CD4-positive, CD25-positive, alpha-beta regulatory T cell (primary cell): ENCODE data around the gene MLN. TPM values are rescaled to one million over a fixed set of nuclear protein-coding genes. Genes with fewer than 3 reads are reported as not detected.

ENCODE experiments used
- ATAC-seq, 2 donors: fragments of 150-1000 bp; cut with Tn5 transposase; one replicate each; pipeline ENCODE4 v1.10.0; 2021; ENCODE audit warnings: low read depth in 2 of 2, moderate number of reproducible peaks in 2 of 2, moderate library complexity in 1 of 2
- DNase-seq, 3 donors: peaks; one replicate each; pipeline versions ENCODE4 v3.0.0 to v3.0.0-alpha.2; 2012 to 2022; ENCODE audit warnings: mixed read lengths in 1 of 3
- H3K27ac ChIP-seq: one replicate; pipeline ENCODE4 v1.7.0; 2013; ENCODE audit warnings: mild to moderate bottlenecking, low read length; ENCODE audit not compliant: insufficient read depth, poor library complexity, severe bottlenecking
- H3K27me3 ChIP-seq: one replicate; pipeline ENCODE4 v1.7.0; 2013; ENCODE audit warnings: low read length; ENCODE audit not compliant: control insufficient read depth, insufficient read depth
- H3K36me3 ChIP-seq: one replicate; pipeline ENCODE4 v1.7.0; 2013; ENCODE audit warnings: mild to moderate bottlenecking, low read length, moderate library complexity; ENCODE audit not compliant: control insufficient read depth, insufficient read depth
- H3K4me1 ChIP-seq: 2 replicates; pipeline ENCODE4 v1.7.0; 2013; ENCODE audit warnings: mild to moderate bottlenecking, low read length; ENCODE audit not compliant: insufficient read depth, control insufficient read depth, poor library complexity, severe bottlenecking
- H3K4me3 ChIP-seq: one replicate; pipeline ENCODE4 v1.7.0; 2013; ENCODE audit warnings: low read depth, mild to moderate bottlenecking, low read length, moderate library complexity
- H3K9me3 ChIP-seq, 2 experiments: 1 replicate in 1 of 2; 2 replicates in 1 of 2; pipeline ENCODE4 v1.7.0; 2013; ENCODE audit warnings: low read length in 2 of 2, mild to moderate bottlenecking in 1 of 2, moderate library complexity in 1 of 2; ENCODE audit not compliant: control insufficient read depth in 2 of 2
- H3K27ac Mint-ChIP-seq, 3 donors: one replicate each; pipeline ENCODE4 v1.8.0; 2020 to 2022; ENCODE audit warnings: mild to moderate bottlenecking in 3 of 3, mixed read lengths in 3 of 3, moderate library complexity in 2 of 3
- H3K27me3 Mint-ChIP-seq: one replicate; pipeline ENCODE4 v1.8.0; 2022; ENCODE audit warnings: mild to moderate bottlenecking, mixed read lengths
- H3K36me3 Mint-ChIP-seq: one replicate; pipeline ENCODE4 v1.8.0; 2020; ENCODE audit warnings: mixed read lengths
- H3K4me1 Mint-ChIP-seq, 4 donors: one replicate each; pipeline ENCODE4 v1.8.0; 2020 to 2022; ENCODE audit warnings: mixed read lengths in 4 of 4, mild to moderate bottlenecking in 1 of 4
- H3K4me3 Mint-ChIP-seq, 4 donors: one replicate each; pipeline ENCODE4 v1.8.0; 2020 to 2022; ENCODE audit warnings: mild to moderate bottlenecking in 4 of 4, mixed read lengths in 4 of 4, moderate library complexity in 3 of 4
- H3K9me3 Mint-ChIP-seq, 7 donors: one replicate each; pipeline ENCODE4 v1.8.0; 2020 to 2022; ENCODE audit warnings: mixed read lengths in 7 of 7, mild to moderate bottlenecking in 3 of 7, moderate library complexity in 2 of 7
- polyA plus RNA-seq, 4 donors: library from polyadenylated mRNA; unstranded; fragments of 300-500 nt; fragmentation: Illumina TruSeq; gene quantifications; one replicate each; pipeline ENCODE4 v1.2.3, GENCODE V29; 2021
- total RNA-seq: library from RNA; stranded (reverse); gene quantifications from one replicate; pipeline ENCODE4 v1.2.3, GENCODE V29; 2022

The MLN gene
- total and polyA plus RNA-seq, 5 donors from 2014 or later: not detected

DNA sequence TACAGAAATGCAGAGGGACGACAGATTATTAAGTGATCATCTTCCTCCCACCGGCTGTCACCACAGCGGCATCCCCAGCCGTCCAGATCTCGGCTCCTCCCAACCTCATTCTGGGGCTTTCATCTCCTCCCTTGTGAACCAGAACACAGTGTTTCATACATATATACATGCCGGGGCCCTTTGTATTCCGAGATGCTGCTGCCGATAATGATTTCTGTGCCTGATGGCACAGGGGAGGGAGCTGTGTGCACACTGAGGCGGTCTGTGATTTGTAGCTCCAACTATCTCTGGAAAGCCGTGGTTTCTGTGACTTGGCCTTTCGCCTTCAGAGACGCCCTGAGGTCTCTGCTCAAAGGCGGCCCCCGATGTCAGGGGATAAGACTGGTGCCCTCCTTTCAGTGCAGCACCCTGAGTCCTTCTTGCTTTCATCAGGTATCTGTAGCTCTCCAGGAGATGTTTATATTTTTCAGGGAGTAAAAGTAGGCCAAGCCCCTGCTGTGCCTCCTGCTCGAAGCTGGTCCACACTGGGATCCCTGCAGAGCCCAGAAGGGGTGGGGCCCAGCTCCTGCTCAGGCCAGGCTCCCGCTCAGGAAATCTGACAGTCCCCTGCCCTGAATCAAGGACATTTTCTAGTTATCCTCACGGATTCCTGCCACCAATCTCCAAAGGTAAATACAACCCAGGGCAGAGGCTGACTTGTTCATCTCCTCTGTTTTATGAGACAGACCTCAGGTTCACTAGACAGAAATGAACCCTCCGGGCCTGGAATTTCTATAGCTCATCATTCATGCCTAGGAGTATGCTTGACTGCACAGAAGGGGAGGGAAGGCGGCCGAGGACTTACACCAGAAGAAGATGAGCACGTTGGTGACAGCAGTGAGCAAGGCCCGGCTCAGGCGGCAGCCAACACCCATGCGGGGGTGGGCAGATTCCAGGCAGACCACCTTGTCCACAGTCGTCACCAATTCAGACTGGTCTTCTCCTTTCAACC, 26.1 kb downstream of the MLN start:
- no peak overlapping the region for H3K4me3 Mint-ChIP-seq
- H3K4me1 Mint-ChIP-seq: peaks cover 5 to 9% (median 6%) of the 10 kb centered on the region in 4 donors
- H3K36me3 Mint-ChIP-seq: peaks cover 50% of the 10 kb centered on the region
- no peaks in the 10 kb centered on the region for H3K27me3 Mint-ChIP-seq
- Histone ChIP-seq H3K4me3 (no peak overlapping the region), H3K27ac (no peak overlapping the region), H3K27me3 (no peaks in the 10 kb centered on the region), H3K9me3 (no peaks in the 10 kb centered on the region), H3K36me3 (peaks cover 87% of the 10 kb centered on the region), H3K4me1 (no peaks in the 10 kb centered on the region)
- ATAC-seq (no peak), DNase-seq (no peak)
- no peak overlapping the region for H3K27ac Mint-ChIP-seq
- H3K9me3 Mint-ChIP-seq: peaks cover 0 to 1% (median 0%) of the 10 kb centered on the region in 7 donors

DNA sequence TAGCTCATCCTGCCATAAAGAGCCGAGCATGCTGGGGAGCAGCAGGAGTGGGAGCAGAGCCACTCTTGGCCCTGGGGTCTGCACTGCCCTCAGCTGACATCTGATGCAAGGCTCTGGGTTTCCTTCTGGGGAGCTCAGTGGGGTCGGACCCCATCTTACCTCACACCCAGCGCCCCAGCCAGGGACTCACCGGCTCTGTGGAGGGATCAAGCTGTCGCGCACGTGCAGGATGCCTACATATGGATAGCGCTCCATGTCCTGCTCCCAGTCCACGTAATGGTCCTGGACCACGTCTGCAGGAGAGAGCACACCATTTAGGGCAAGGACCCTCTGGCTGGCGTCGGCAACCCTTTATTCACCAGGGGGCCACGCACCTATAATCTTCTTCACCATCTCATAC, 27.0 kb downstream of the MLN start:
- DNase-seq (no peak), ATAC-seq (no peak)
- H3K9me3 Mint-ChIP-seq: no peaks in the 10 kb centered on the region
- H3K27ac Mint-ChIP-seq: no peak overlapping the region
- H3K36me3 Mint-ChIP-seq: peaks cover 48% of the 10 kb centered on the region
- H3K4me3 ChIP-seq: no peak overlapping the region
- H3K27me3 ChIP-seq: no peaks in the 10 kb centered on the region
- no peak overlapping the region for H3K27ac ChIP-seq
- H3K9me3 ChIP-seq: no peaks in the 10 kb centered on the region
- H3K4me1 ChIP-seq: peaks cover 3% of the 10 kb centered on the region
- peaks cover 85% of the 10 kb centered on the region for H3K36me3 ChIP-seq
- peaks cover 5 to 17% (median 8%) of the 10 kb centered on the region in 4 donors for H3K4me1 Mint-ChIP-seq
- no peaks in the 10 kb centered on the region for H3K27me3 Mint-ChIP-seq
- H3K4me3 Mint-ChIP-seq: no peak overlapping the region

DNA sequence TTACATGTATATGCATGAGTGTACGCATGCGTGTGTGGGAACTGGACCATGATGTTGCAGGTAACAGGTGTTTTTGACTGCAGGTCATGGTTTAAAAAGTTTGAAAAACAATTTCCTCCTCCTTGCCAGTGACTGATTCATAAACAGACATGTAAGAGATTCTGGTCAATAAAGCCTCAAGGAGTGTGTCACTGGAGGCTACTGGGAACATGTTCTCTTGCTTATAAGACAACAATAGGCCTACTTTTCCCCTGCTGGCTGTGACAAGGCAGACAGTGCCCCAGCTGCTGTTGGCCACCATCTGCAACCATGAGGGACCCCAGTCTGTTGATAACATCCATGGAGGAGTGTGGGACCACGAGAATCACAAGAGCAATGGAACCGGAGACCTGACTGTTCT, 27.6 kb downstream of the MLN start:
- H3K4me3 Mint-ChIP-seq: no peak overlapping the region
- ATAC-seq (no peak), DNase-seq (no peak)
- H3K36me3 ChIP-seq: peaks cover 79% of the 10 kb centered on the region
- no peak overlapping the region for H3K4me3 ChIP-seq
- no peak overlapping the region for H3K27ac Mint-ChIP-seq
- H3K9me3 ChIP-seq: no peaks in the 10 kb centered on the region
- peaks cover 9% of the 10 kb centered on the region for H3K4me1 ChIP-seq
- H3K27me3 ChIP-seq: no peaks in the 10 kb centered on the region
- no peaks in the 10 kb centered on the region for H3K27me3 Mint-ChIP-seq
- H3K27ac ChIP-seq: no peak overlapping the region
- peaks cover 5 to 22% (median 10%) of the 10 kb centered on the region in 4 donors for H3K4me1 Mint-ChIP-seq
- H3K9me3 Mint-ChIP-seq: no peaks in the 10 kb centered on the region
- H3K36me3 Mint-ChIP-seq: peaks cover 48% of the 10 kb centered on the region

DNA sequence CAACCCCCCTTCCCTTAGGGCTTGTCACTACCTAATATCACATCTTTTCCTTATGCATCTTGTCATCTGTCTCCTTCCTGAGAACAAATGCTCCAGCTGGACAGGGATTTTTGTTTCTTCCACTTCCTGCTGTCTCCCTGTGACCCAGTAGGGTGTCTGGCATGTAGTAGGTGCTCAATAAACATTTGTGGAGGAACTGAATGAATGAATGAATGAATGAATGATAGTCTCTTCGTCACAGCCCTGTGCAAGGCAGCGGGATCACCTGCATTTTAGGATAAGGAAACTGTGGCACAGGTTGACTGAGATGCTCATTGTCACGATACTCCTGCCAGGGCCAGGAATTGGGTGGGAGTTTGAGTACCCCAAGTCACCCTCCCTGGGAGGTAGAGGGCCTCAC, 29.0 kb downstream of the MLN start:
- H3K4me1 ChIP-seq: peaks cover 10% of the 10 kb centered on the region
- Mint-ChIP-seq H3K27me3 (no peaks in the 10 kb centered on the region), H3K9me3 (no peaks in the 10 kb centered on the region), H3K27ac (no peak overlapping the region), H3K4me1 (peaks cover 0 to 21% (median 11%) of the 10 kb centered on the region in 4 donors), H3K36me3 (peaks cover 42% of the 10 kb centered on the region), H3K4me3 (no peak overlapping the region)
- H3K27me3 ChIP-seq: no peaks in the 10 kb centered on the region
- no peaks in the 10 kb centered on the region for H3K9me3 ChIP-seq
- no peak overlapping the region for H3K4me3 ChIP-seq
- H3K27ac ChIP-seq: no peak overlapping the region
- ATAC-seq: no peak
- DNase-seq: no peak
- peaks cover 65% of the 10 kb centered on the region for H3K36me3 ChIP-seq

DNA sequence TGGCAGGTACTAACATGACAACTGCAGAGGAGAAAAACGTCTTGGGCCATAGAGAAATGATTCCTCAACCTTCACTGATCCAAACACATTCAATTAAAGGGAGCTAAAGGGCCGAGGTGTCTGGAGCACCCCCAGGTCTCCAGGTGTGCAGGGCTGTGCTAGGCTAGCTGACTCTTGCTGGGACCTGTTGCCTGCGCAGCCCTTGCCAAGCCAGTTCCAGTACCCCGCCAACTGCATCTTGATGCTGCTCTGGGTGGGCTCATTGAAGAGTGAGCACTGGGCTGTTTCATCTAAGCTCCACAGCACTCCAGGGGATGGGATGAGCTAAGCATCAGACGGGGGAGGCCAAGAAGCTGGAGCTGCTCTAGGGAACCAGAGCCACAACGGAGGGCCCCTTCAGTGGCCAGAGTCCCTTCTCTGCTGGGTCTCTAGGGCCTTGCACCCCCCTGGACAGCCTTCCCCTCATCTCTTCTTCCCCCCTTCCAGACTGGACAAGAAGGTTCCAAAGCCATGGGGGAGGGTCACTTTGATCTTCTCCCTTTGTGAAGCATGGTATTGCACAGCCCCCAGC, 30.8 kb downstream of the MLN start:
- ATAC-seq: no peak
- no peak overlapping the region for H3K27ac Mint-ChIP-seq
- H3K27me3 ChIP-seq: no peaks in the 10 kb centered on the region

DNA sequence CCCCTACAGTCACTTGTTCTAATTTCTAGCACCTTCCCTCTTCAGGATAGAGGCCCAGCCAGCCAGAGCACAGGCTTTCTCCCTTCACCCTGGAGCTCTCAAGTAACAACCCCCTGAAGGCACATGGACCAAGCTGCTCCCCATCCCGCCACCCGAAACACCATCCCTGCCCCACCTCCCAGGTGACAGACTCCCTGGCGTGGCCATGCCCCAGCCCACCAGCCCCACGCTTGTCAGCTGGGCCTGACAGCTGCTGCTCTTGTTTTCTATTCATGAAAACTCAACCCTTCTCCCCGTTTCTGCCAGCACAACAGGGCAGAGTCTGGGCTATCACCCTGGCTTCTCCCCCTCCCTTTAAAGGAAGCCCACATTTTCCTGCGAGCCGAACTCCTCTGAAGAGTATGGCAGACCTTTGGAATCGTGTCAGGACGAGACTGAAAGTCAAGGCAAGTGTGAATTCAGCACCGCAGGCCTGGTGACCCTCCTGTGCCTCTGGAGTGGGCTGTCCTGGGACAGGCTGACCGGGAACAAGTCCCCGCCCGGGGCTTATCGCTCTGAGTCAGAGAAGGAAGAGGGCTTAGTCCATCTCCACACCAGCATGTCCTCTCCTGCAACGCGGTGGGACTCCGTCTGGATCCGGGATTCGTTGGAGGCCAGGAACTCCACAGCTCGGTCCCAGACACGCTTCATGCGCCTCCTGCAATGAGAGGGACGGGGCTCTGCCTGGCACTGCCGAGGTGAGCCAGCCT, 31.5 kb downstream of the MLN start:
- peaks cover 40% of the 10 kb centered on the region for H3K36me3 ChIP-seq
- no peak for ATAC-seq

More for the DNA sequence above, 30.8 kb downstream of the MLN start:
- H3K9me3 Mint-ChIP-seq: no peaks in the 10 kb centered on the region
- H3K4me1 Mint-ChIP-seq: peaks cover 0 to 22% (median 13%) of the 10 kb centered on the region in 4 donors
- peaks cover 34% of the 10 kb centered on the region for H3K36me3 Mint-ChIP-seq
- Histone ChIP-seq H3K27ac (no peak overlapping the region), H3K36me3 (peaks cover 47% of the 10 kb centered on the region), H3K4me3 (no peak overlapping the region), H3K4me1 (peaks cover 10% of the 10 kb centered on the region), H3K9me3 (no peaks in the 10 kb centered on the region)
- no peaks in the 10 kb centered on the region for H3K27me3 Mint-ChIP-seq
- no peak overlapping the region for H3K4me3 Mint-ChIP-seq
- no peak for DNase-seq

DNA sequence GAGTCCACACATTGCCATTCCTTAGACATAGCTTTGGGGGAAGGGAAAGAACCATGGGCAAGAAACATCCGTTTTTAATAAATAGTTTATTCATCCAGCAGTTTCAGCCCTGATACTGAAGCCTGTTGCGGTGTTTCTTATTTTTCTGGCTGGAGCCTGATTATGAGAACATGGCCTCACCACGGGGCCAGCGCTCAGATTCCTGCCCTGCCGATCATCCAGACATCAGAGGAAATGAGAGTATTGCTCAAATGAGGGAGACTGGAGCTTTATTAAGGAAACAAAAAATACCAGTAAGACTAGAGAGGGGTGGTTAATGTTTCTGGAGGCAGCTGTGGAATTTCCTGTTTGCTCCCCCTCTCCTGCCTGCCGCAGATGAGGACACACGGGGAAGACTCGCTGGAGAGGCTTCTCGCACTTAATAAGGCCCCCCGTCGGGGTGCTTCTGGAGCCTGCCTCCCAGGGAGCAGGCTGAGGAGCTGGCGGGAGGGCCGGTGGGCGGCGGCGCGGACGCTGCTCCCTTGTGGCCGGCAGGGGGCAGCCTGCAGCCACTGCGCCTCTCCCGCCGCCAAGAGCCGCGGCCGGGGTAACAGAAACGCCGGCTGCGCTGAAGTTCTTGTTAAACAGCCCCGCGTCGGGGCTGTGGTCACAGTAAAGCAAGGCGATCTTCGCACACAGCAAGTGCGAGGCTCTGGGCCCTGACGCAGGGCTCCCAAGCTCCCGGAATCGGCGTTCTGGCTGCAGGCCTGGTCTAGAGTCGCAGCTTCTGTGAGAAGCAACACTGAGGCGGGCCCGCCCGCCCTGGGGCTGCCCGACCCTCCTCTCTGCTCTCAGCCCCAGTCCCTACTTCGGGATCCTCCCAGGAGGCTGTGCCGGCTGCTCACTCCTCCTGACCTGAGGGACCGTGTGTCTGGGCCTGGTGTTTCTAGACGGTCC, 32.4 kb downstream of the MLN start:
- DNase-seq (peak; percentile 36 to 72 (median 62)), ATAC-seq (peak; percentile 62 to 73)
- H3K9me3 Mint-ChIP-seq: no peaks in the 10 kb centered on the region
- peaks cover 23% of the 10 kb centered on the region for H3K36me3 Mint-ChIP-seq
- no peaks in the 10 kb centered on the region for H3K27me3 Mint-ChIP-seq
- peak overlapping the region in 2 of 3 donors; percentile 67 to 91 for H3K27ac Mint-ChIP-seq
- H3K27me3 ChIP-seq: no peaks in the 10 kb centered on the region
- H3K36me3 ChIP-seq: peaks cover 32% of the 10 kb centered on the region
- H3K4me3 Mint-ChIP-seq: no peak overlapping the region
- H3K9me3 ChIP-seq: no peaks in the 10 kb centered on the region
- peaks cover 0 to 22% (median 13%) of the 10 kb centered on the region in 4 donors for H3K4me1 Mint-ChIP-seq
- H3K27ac ChIP-seq: no peak overlapping the region
- H3K4me1 ChIP-seq: peaks cover 10% of the 10 kb centered on the region
- no peak overlapping the region for H3K4me3 ChIP-seq

More for the DNA sequence above, 31.5 kb downstream of the MLN start:
- Mint-ChIP-seq H3K36me3 (peaks cover 29% of the 10 kb centered on the region), H3K4me1 (peaks cover 0 to 22% (median 13%) of the 10 kb centered on the region in 4 donors), H3K27ac (peak overlapping the region in 2 of 3 donors; percentile 46 to 74), H3K27me3 (no peaks in the 10 kb centered on the region), H3K9me3 (no peaks in the 10 kb centered on the region), H3K4me3 (no peak overlapping the region)
- DNase-seq: no peak
- H3K4me3 ChIP-seq: no peak overlapping the region
- H3K9me3 ChIP-seq: no peaks in the 10 kb centered on the region
- H3K4me1 ChIP-seq: peaks cover 10% of the 10 kb centered on the region
- H3K27me3 ChIP-seq: no peaks in the 10 kb centered on the region
- no peak overlapping the region for H3K27ac ChIP-seq
